Measurements from ENCODE around the gene SLC6A8.
A peak's percentile ranks its signal among the peaks of the same experiment; 100 is the strongest.

SLC6A8 gene

GRCh38 chrX:153685156-153685536 lies 2.6 kb upstream of the SLC6A8 start:
- no peak for TF ChIP-seq CTCF (conservative IDR thresholded peaks at IDR 0.05)
- H3K27ac ChIP-seq: no peak overlapping the region

- TF ChIP-seq CTCF (conservative IDR thresholded peaks at IDR 0.05): no peak
- no peak overlapping the region for H3K27ac ChIP-seq
These were observed 1.7 kb upstream of the SLC6A8 start for GRCh38 chrX:153685751-153686696.

DNA sequence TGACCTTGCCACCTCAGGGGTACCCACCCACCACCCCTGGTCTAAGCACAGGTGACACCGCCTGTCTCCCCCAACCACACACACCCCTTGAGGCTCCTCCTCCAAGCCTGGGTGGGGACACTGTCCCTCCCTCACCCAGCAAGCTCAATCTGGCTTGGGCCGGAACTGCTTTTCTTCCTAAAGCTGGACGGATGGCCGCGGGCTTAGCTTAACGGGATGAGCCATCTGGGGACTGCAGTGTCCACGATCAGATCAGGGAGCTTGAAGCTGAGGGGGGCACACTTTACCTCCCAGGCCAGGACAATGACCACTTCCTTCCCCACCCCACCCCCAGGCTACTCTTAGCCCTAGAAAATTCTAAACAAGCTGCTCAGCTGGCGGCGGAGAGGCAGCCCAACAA lies 1.0 kb upstream of the SLC6A8 start:
- H3K27ac ChIP-seq: no peak overlapping the region
- no peak for TF ChIP-seq CTCF (conservative IDR thresholded peaks at IDR 0.05)

GRCh38 chrX:153688071-153688470 lies 345 bp downstream of the SLC6A8 start:
- H3K27ac ChIP-seq: peak overlapping the region; percentile 73; the same call in 1 of the 2 replicates
- no peak for TF ChIP-seq CTCF (conservative IDR thresholded peaks at IDR 0.05)

DNA sequence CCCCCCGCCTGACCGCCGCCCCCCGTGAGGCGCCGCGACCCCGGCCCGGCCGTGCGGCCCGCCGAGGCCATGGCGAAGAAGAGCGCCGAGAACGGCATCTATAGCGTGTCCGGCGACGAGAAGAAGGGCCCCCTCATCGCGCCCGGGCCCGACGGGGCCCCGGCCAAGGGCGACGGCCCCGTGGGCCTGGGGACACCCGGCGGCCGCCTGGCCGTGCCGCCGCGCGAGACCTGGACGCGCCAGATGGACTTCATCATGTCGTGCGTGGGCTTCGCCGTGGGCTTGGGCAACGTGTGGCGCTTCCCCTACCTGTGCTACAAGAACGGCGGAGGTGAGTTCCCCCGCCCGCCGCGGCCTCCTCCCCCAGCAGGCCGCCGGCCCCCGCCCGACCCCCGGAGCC lies 780 bp downstream of the SLC6A8 start:
- TF ChIP-seq CTCF (conservative IDR thresholded peaks at IDR 0.05): no peak
- peak overlapping the region; percentile 73 for H3K27ac ChIP-seq

- no peak for TF ChIP-seq CTCF (conservative IDR thresholded peaks at IDR 0.05)
- H3K27ac ChIP-seq: peak overlapping the region; percentile 73
These were observed 1.3 kb downstream of the SLC6A8 start for GRCh38 chrX:153688911-153689590.

GRCh38 chrX:153689654-153690465 lies 2.1 kb downstream of the SLC6A8 start:
- H3K27ac ChIP-seq: peak overlapping the region; percentile 73; the same call in 1 of the 2 replicates
- no peak for TF ChIP-seq CTCF (conservative IDR thresholded peaks at IDR 0.05)

Measured in VCaP (cell line).